ENCODE results near the gene ATF3.

ATF3 gene

DNA sequence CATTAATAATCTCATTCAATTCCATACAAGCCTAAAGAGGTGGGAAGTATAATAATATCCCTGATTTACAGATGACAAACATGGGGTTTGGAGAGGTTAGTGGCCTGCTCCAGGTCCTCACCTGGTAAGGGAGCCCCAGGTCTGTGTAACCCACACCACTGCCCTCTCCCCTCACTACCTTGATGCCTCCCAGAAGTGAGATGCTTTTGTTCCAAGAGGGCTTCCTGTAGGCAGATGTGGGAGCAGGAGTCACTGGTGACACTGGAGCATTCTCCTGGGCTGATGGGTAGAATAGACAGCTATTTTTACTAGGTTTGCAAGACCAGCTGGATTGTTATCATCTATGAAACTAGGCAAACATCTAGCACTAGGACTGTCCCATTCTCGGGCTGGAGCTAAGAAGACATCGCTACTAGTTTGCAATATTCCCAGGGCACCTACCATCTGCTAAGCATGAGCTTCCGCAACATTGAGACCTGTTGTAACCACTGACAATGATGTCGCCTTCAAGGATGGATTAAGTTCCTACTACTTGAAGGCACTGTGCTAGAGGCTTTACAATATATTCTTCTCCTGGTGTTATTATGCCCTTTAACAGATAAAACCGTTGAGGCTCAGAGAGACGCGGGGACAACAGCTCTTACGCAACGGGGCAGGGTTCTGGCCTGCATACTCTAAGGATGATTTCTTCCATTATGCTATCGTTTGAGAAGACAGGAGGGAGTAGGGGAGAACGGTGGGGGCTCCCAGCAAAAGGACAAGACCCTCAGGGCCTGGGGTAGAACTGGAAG, 56.0 kb downstream of the ATF3 start:
- TF ChIP-seq ZNF175 (tag by site-specific recombination; IDR thresholded peaks at IDR 0.05) (no peak), ZFP41 (tag by site-specific recombination; IDR thresholded peaks at IDR 0.05; ENCODE audit: borderline replicate concordance) (no peak), OSR2 (tag by site-specific recombination; IDR thresholded peaks at IDR 0.05) (no peak)
- CTCF ChIA-PET, result interaction anchor here (0.5 to 2.0 kb wide), 76 partner anchors 9 to 1742 kb away, joined by 3 to 21 read pairs (median 5); partner anchors contain the start of genes ATF3, NSL1 and TATDN3
- POLR2A ChIA-PET, result interaction anchor here (0.9 to 1.3 kb wide), 4 partner anchors 24 to 126 kb away, joined by 3 to 8 read pairs (median 4); partner anchors contain the start of genes ATF3, NSL1 and TATDN3
- H3K4me1 ChIP-seq (ENCODE audit: control insufficient read depth, insufficient read depth, low read length), result 0 out of 2 replicates have a peak, but pooled peaks cover 3% of the 10 kb centered on the region
- H3K27ac ChIP-seq (ENCODE audit: extremely low read depth, low read depth, low read length), result no peak overlapping the region
- no peaks in the 10 kb centered on the region for H3K36me3 ChIP-seq (ENCODE audit: control insufficient read depth in 2 of 2, insufficient read depth in 1 of 2, low read length in 2 of 2)
- H3K9me3 ChIP-seq (ENCODE audit: control insufficient read depth, insufficient read depth, low read depth, low read length), result no peaks in the 10 kb centered on the region
- no peak overlapping the region for H3K4me3 ChIP-seq (ENCODE audit: low read depth, low read length)

DNA sequence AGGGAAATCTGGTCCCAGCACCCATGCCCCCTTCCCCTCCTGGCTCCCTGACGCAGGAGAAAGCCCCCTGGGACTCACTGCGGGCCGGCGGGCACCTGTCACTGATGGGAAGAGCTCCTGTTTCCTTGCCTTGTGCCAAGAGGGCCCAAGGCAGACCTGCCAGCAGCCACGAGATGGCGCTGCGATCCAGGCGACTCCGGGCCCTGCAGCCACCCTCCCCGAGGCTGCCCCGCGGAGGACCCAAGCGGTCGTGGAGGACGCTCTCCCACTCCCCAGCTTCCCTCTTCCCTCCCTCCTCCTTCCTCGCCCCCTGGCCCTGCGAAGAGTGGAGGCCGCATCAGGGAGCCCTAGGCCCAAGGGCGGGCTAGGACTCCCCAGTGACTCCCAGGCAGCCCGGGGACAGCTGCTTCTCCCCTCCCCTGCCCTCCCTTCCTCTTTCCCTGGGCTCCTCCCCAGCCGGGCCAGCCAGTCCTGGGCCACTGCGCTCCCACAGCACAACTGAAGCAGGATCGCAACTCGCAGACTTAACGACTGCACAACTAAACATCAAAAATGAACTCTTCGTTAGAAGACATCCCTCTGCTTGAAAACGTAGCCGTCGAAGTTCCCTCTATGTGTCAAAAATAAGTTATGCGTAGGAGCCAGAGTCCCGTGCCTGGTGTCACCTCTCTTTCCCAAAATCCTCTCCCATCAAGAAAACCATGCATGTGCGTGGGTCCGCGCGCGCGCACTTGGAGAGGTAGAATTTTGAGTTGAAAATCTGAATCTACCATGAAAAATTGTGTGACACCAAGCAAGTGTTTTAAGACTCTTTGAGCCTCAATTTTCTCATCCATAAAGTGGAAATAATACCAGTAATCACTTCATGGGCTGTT, 56.9 kb downstream of the ATF3 start:
- H3K27ac ChIP-seq (ENCODE audit: extremely low read depth, low read depth, low read length), result no peak overlapping the region; the same call in 1 of the 2 replicates
- ChIA-PET POLR2A (interaction anchor here (0.6 to 3.1 kb wide), 6 partner anchors 23 to 126 kb away, joined by 3 to 12 read pairs (median 4); partner anchors contain the start of genes ATF3, NSL1 and TATDN3), CTCF (interaction anchor here (0.6 to 2.0 kb wide), 74 partner anchors 9 to 350 kb away, joined by 3 to 21 read pairs (median 5); partner anchors contain the start of genes ATF3, NSL1 and TATDN3)
- TF ChIP-seq ZNF549 (tag by site-specific recombination; IDR thresholded peaks at IDR 0.05) (no peak), KLF16 (tag by site-specific recombination; IDR thresholded peaks at IDR 0.05) (peak; percentile 86), ZIC2 (tag by site-specific recombination; IDR thresholded peaks at IDR 0.05) (peak; percentile 77), REPIN1 (tag by site-specific recombination; IDR thresholded peaks at IDR 0.05; ENCODE audit: low read depth) (no peak; the same call in 1 of the 2 replicates), ZBTB48 (tag by site-specific recombination; IDR thresholded peaks at IDR 0.05) (peak; percentile 96), ZNF133 (tag by site-specific recombination; IDR thresholded peaks at IDR 0.05) (no peak), ZBTB1 (tag by site-specific recombination; IDR thresholded peaks at IDR 0.05) (no peak), PRDM1 (tag by site-specific recombination; IDR thresholded peaks at IDR 0.05) (peak; percentile 47), SP3 (tag by site-specific recombination; IDR thresholded peaks at IDR 0.05) (peak; percentile 71), BCL11B (tag by site-specific recombination; IDR thresholded peaks at IDR 0.05; ENCODE audit: low read depth) (no peak; the same call in 1 of the 2 replicates), ZNF132 (tag by site-specific recombination; IDR thresholded peaks at IDR 0.05; ENCODE audit: borderline replicate concordance) (no peak), ZNF660 (tag by site-specific recombination; IDR thresholded peaks at IDR 0.05) (peak; percentile 81; the same call in 1 of the 2 replicates), ZNF580 (tag by site-specific recombination; IDR thresholded peaks at IDR 0.05) (0 out of 2 replicates have a peak, but pooled peaks have one; percentile 45), SP2 (tag by site-specific recombination; IDR thresholded peaks at IDR 0.05) (peak; percentile 66), ZNF629 (tag by site-specific recombination; IDR thresholded peaks at IDR 0.05) (peak; percentile 77; the same call in 1 of the 2 replicates), PRDM10 (tag by site-specific recombination; IDR thresholded peaks at IDR 0.05) (peak; percentile 82), ZBTB20 (tag by site-specific recombination; IDR thresholded peaks at IDR 0.05) (peak; percentile 76; the same call in 1 of the 2 replicates), ZSCAN23 (tag by site-specific recombination; IDR thresholded peaks at IDR 0.05) (0 out of 2 replicates have a peak, but pooled peaks have one; percentile 30), ZNF843 (tag by site-specific recombination; IDR thresholded peaks at IDR 0.05) (0 out of 2 replicates have a peak, but pooled peaks have one; percentile 59), ZBTB21 (tag by site-specific recombination; IDR thresholded peaks at IDR 0.05) (no peak; the same call in 1 of the 2 replicates), ZBTB11 (tag by site-specific recombination; conservative IDR thresholded peaks at IDR 0.05; ENCODE audit: low read depth) (no peak), ZNF654 (tag by site-specific recombination; IDR thresholded peaks at IDR 0.05; ENCODE audit: low read depth) (peak; percentile 95)

More for the DNA sequence above, 56.9 kb downstream of the ATF3 start:
- Histone ChIP-seq H3K4me1 (ENCODE audit: control insufficient read depth, insufficient read depth, low read length) (0 out of 2 replicates have a peak, but pooled peaks cover 3% of the 10 kb centered on the region), H3K36me3 (ENCODE audit: control insufficient read depth in 2 of 2, insufficient read depth in 1 of 2, low read length in 2 of 2) (no peaks in the 10 kb centered on the region), H3K9me3 (ENCODE audit: control insufficient read depth, insufficient read depth, low read depth, low read length) (no peaks in the 10 kb centered on the region), H3K4me3 (ENCODE audit: low read depth, low read length) (peak overlapping the region; percentile 82)

All from HEK293 (cell line).